SKM-1 treated with dmso at 0.1 percent for 144 hours (cell line): ENCODE data around the gene SLC2A5.

Experiments used
- DNase-seq: peaks from one replicate; lab custom pipeline; 2025; ENCODE audit not compliant: unreplicated experiment; lab: John Stamatoyannopoulos, UW

The SLC2A5 gene

DNA sequence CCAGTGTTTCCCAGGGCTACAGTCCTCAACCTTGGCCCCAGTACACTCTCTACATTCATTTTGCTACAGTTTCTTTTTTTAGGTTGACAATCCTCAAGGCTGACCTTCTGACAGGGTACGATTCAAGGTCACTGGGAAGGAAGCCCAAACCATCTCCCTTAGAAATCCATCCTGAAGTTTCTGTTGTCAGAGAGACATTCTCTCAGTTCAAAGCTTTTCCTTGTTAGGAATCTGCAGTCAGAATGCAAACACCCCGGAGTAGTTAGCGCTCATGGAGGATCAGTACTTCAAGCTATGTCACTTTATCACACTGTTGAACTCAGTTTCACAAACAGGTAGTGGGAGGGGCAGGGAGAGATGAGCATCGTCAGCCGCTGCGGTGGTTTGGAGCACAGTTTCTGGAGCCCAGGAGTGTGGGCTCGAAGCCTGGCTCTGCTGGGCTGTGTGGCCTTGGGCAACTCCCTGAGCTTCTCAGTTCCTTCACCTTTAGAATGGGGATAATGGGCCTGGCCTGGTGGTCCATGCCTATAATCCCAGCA is 4.2 kb downstream of the SLC2A5 start:
- no peak for DNase-seq

DNA sequence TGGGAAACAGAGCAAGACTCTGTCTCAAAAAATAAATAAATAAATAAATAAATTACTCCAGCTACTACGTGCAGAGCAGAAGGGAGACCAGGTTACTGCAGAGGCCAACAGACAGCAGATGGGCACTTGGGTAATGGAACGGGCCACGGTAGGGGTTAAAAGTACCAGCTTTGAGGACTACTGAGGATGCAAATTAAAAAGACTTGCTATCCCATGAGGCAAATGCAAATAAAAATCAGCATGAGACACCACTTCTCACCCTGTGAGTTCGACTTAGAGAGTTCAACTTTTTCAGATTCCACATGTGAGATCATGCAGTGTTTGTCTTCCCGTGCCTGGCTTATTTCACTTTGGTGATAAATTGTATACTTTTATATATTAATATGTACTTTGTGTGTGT is 6.6 kb downstream of the SLC2A5 start:
- DNase-seq = no peak

DNA sequence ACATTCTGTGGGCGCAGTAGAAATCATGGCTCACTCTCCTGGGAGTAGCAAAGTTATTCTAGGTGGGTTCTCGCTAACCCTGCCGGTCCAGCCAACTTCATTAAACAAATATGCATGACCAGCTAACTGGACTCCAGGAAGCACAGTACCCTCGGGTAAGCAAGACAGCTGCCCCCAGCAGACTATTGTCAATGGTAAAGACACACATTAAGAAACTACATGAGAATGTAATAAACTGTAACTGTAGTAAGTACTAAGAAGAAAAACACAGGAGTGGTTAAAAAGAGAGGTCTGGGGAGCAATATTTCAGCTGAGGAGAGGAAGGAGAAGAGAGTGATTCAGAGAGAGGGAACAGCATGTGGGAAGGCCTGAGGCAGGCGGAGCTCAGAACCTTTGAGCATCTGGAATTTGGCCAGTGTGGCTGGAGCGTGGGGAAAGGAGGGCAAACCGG is 7.4 kb downstream of the SLC2A5 start:
- DNase-seq = no peak

DNA sequence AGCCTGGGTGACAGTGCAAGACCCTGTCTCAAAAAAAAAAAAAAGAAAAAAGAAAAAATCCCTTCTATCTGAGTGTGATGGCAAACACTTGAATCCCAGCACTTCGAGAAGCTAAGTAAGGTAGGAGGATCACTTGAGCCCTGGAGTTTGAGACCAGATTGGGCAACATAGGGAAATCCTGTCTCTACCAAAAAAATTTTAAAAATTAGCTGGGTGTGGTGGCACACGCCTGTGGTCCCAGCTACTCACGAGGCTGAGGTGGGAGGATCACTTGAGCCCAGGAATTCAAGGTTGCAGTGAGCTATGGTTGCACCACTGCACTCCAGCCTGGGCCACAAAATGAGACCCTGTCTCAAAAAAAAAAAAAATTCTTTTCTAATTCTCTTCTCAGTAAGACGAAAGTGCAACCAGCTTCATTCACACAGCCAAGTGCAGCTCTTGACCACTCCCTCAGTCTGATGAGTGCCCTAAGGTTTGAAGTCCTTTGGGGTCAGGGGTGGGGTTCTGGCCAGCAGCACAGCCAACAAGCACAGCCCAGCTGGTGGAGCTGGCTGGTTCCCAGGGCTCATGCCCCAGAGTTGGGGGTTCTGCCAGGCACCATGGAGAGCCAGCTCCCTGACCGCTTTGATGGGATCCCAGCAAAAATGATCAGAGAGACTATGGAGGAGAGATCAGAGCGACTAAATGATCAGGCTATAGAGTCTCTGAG is 8.0 kb downstream of the SLC2A5 start:
- no peak for DNase-seq

DNA sequence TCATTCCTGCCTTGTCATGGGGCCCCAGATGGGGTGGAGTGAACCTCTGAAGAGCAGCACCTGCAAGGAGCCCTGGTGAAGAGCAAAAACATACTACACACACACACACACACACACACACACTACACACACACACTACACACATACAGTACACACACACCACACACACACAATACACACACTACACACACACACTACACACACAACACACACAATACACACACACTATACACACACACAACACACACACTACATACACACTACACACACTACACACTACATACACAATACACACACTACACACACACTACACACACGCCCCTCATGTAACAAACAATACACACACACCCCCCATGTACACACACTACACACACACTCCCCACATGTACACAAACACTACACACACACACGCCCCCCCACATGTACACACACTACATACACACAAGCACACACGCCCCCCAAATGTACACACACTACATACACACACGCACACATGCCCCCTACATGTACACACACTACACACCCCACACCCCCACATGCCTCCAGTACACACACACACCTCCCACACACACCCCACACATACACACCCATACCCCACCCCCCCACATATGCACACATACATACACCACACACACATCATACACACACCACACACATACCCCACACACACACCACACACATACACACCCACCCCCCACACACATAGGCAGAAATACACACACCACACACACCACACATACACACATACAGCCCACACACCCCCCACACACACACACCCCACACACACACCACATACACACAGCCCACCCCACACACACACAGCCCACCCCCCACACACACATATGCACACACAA is 9.3 kb downstream of the SLC2A5 start:
- DNase-seq = no peak

DNA sequence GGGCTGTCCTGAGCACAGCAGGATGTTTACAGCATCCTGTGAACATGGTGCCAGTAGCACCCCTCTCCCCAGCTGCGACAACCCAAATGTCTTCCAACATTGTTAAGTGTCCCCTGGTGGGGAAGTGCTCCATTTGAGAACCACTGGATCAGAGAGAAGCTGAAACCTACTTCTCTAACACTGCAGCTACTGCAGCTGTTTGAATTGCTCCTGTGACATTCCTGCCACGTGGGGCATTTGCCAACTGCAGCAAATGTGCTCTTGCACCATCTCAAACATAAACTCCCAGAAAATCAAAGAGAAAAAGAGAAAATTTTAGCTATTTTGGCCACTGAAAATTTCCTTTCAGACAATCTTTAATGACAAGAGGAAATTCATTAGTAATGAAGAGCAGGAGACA is 11.0 kb downstream of the SLC2A5 start:
- DNase-seq = no peak

DNA sequence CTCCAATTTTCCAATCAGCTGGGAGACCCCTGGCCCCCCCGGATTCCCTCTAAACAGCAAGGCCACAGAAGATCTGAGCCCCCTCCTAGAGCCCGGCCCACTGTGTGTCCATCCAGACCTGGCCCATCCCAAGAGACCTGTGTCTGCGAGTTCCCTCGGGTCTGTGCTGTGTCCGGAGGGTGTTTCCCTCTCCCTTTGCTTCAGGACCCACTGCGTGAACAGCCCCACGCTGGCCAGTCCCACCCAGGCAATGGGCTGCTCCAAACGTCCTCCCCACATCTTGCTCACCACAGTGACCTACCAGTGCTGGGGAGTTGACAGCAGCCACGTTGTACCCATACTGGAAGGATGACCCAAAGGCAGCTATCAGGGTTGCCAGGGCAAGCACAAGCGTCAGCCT is 11.6 kb downstream of the SLC2A5 start:
- DNase-seq = no peak

DNA sequence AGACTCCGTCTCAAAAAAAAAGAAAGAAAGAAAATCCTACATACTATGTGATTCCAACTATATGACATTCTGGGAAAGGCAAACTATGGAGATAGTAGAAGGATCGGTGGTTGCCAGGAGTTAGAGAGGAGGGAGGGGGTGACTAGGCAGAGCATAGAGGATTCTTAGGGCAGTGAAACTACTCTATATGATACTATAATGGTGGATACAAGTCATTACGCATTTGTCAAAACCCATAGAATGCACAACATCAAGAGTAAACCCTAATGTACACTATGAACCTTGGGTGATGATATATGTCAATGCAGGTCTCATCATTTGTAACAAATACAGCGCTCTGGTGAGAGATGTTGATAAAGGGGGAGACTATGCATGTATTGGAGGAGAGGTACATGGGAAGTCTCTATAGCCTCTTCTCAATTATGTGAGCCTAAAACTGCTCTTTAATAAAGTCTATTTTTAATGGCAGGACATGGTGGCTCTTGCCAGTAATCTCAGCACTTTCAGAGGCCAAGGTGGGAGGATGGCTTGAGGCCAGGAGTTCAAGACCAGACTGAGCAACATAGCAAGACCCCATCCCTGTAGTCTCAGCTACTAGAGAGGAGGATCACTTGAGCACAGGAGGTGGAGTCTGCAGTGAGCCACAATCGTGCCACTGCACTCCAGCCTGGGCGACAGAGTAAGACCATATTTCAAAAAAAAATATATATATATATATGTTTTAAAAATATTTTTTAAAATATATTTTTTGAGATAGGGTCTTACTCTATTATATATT is 17.0 kb downstream of the SLC2A5 start:
- no peak for DNase-seq

DNA sequence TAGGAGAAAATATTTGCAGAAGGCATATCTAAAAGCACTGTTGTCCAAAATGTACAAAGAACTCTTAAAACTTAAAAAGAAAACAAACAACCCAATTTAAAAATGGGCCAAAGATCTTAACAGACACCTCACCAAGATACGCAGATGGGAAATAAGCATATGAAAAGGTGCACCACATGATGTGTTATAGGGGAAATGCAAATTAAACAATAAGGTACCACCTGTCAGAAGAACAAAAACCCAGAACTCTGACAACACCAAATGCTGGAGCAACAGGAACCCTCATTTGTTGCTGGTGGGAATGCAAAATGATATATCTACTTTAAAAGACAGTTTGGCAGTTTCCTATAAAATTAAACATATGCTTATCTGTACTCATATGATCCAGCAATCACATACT is 18.1 kb downstream of the SLC2A5 start:
- no peak for DNase-seq

DNA sequence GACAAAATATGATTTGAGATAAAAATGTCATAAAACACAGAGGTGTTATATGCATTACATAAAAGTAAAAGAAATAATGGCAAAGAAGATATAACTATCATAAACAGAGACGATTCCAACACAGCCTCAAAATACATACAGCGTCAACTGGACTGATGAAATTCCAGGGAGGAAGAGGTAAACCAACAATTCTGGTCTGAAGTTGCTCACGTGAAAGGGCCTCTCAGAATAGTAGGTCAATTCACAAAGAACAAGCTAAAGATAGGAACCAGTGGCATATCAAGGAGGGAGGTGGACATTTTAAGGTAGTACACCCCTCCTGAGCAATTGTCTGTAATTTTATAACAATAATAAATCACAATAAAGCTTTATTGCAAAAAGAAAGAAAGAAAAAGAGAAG is 18.6 kb downstream of the SLC2A5 start:
- DNase-seq = no peak

DNA sequence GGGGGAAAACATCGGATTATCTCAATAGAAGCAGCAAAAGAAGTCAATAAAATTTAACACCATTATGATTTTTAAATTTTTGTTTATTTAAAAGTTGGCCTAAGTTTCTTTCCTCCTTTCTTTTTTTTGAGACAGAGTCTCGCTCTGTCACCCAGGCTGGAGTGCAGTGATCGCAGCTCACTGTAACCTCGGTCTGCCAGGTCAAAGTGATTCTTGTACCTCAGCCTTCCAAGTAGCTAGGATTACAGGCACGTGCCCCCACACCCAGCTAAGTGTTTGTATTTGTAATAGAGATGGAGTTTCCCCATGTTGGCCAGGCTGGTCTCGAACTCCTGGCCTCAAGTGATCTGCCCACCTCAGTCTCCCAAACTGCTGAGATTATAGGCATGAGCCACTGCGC is 20.9 kb downstream of the SLC2A5 start:
- no peak for DNase-seq

DNA sequence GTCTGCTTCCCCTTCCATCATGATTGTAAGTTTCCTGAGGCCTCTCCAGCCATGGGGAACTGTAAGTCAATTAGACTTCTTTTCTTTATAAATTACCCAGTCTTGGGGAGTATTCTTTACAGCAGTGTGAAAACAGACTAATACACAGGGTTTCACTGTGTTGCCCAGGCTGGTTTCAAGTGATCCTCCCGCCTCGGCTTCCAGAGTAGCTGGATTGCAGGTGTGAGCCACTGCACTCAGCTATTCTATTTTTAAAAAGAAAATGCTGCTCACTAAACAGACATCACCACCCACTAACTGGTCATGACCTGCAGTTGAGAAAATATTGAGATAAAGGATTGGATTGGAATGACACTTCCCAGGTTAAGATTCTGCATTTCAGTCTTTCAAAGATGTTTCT is 22.4 kb downstream of the SLC2A5 start:
- DNase-seq = no peak

DNA sequence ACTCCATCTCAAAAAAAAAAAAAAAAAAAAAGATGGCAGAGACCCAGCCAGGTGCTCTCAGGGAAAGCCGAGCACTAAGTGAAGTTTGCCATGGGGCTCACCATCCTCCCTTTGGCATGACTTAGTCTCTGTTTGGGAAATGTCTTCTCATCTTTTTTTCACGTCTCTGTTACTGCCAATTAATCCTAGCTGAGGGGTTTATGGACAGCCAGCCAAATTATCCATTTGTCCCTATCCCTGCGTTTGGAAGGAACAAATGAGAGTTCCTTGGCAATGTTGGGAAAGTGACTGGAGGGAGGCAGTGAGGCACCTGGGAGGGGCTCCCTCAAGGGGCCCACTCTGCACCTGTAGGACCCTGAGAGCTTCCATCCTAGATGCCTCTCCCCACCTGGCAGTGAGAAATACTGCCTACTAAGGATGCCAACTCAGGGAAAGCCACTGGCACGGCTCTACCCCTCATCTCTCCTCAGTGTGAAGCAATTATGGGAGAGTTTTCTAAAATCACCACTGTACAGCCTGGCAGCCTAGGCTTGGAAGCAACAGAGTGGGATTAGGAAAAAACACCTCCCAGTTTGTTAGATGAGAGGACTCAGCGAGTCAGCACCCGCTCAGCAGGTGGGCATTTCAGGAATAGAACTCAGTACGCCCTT is 23.4 kb downstream of the SLC2A5 start:
- DNase-seq = no peak

DNA sequence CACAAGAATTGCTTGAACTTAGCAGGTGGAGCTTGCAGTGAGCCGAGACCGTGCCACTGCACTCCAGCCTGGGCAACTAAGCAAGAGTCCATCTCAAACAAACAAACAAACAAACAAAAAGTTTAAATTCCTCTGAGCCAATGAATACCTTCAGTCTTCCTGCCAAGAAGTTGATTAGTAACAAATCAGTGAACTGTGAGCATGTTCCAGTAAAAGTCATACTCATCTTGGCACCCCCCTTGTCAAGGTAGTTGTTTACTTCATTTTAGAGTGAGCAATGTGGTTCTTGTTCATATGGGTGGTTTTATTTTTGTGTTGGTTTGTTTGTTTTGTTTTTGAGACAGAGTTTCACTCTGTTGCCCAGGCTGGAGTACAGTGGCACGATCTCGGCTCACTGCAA is 25.2 kb downstream of the SLC2A5 start:
- DNase-seq = no peak

DNA sequence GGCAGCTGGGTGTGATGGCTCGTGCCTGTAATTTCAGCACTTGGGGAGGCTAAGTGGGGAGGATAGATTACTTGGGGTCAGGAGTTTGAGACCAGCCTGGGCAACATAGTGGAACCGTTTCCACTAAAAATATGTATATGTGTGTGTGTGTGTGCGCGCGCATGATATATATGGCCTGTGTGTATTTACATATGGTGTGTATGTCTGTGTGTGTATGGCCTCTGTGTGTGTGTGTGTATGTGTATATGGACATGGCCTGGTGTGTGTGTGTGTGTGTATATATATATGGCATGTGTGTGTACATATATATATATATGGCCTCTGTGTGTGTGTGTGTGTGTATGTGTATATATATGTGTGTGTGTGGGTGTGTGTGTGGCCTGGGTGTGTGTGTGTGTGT is 27.2 kb downstream of the SLC2A5 start:
- DNase-seq = no peak

DNA sequence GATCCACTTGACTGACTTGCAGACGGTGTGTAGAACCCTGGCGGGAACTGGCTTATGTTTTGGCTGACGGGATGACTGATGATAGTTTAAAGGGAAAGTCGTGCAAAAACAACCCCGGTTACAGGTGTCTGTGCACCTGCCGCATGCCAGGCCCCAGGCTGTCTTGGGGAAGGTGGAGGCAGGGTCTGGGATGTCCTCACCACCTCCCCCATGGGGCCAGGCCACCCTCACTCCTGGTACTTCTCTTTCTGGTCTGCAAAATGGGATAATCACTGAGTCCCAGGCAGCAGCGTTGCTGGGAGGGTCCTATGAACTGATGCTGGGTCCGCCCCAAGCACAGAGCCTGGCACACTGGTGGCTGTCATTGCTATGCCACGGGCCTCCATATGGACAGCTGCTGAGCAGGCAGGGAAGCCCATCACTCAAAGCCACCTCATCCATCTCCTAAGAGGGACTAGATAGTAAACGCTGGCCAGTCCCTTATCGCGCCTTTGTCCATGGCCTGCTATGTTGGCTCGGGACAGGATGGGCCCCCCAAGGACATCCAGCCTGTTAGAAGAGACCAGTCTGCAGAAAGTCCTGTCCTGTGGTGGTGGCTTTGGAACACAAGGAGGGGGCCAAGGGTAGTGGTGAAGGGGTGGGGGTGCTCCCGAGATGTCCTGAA is 28.2 kb downstream of the SLC2A5 start:
- DNase-seq = no peak

DNA sequence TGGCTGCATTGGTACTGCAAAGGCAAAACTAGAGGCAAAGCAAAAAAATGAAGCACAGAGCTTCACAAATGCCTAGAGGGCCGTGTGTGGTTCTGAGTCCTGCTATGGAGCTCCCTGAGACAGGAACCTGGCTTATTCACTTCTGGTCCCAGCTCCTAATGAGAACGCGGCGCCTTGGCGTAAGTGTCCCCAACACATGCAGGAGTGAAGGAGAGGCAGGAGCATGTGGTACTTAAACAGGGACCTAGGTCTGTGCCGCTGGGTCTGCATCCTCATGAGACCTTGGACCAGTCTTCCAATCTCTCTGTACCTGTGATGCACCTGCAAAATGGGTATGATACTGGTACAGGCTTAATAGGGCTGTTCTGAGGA is 28.8 kb downstream of the SLC2A5 start:
- DNase-seq = no peak

DNA sequence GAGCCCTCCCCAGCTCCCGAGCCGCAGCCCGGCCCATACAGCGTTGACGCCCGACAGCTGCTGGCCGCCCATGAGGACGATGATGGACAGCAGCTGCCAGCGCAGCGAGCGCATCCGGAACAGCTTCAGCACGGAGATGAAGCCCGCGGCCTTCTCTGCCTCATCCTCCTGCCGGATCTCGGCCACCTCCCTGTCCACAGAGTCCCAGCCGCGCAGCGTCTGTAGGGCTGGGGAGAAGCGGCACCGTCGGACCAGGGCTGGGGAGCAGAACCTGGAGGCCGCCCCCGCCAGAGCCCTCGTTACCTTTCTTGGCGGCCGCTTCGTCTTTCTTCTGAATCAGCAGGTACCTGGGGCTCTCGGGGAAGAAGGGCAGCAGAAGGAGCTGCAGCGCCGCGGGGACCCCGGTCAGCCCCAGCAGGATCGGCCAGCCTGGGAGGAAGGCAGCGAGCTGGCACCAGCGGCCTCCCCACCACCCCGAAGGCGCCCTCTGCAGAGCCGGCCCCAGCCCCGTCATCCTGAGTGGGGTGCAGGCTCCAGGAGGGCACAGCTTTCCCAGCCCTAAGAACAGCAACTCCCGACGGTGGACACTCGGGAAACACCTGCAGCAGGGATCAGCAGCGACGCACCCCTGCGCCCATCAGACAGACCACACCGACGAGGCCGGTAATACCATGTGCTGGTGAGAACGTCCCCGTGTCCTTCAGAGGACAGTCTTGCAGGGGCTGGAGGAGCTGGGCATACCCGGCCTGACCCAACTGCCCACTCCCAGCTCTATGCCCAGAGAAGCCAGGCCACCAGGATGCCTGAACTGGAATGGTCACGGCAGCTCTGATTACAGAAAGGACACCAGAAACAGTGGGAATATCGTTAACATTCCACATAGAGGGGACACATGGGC is 29.4 kb downstream of the SLC2A5 start:
- no peak for DNase-seq
